GM21390 (cell line): ENCODE data around the gene RAB6D.
"Not testable (repeated sequence)": the region's sequence is repeated elsewhere in the genome, so short reads cannot be mapped to it uniquely, and the experiment has no call there.

Source experiments
- ATAC-seq: cut with Tn5 transposase; IDR thresholded peaks from one replicate; pipeline ENCODE4 v1.9.1; 2021; ENCODE audit not compliant: unreplicated experiment

RAB6D gene

GRCh38 chr2:131366643-131367042, 2.7 kb upstream of the RAB6D start:
- ATAC-seq = no peak

GRCh38 chr2:131365452-131365851, 1.5 kb upstream of the RAB6D start:
- no peak for ATAC-seq

- ATAC-seq = not testable (repeated sequence)
Observed at GRCh38 chr2:131363213-131363612, 755 bp downstream of the RAB6D start.

- not testable (repeated sequence) for ATAC-seq
Observed at GRCh38 chr2:131361773-131362172, 2.2 kb downstream of the RAB6D start.

- ATAC-seq = not testable (repeated sequence)
Observed at GRCh38 chr2:131353167-131353697, 10.7 kb downstream of the RAB6D start.

GRCh38 chr2:131349021-131349420, 14.9 kb downstream of the RAB6D start:
- no peak for ATAC-seq

- ATAC-seq = not testable (repeated sequence)
Observed at GRCh38 chr2:131347035-131347434, 16.9 kb downstream of the RAB6D start.

- not testable (repeated sequence) for ATAC-seq
Observed at GRCh38 chr2:131339307-131339706, 24.7 kb downstream of the RAB6D start.

GRCh38 chr2:131335319-131335718, 28.6 kb downstream of the RAB6D start:
- ATAC-seq = not testable (repeated sequence)

- not testable (repeated sequence) for ATAC-seq
Observed at GRCh38 chr2:131332709-131333108, 31.3 kb downstream of the RAB6D start.

- not testable (repeated sequence) for ATAC-seq
Observed at GRCh38 chr2:131331000-131331399, 33.0 kb downstream of the RAB6D start.

- no peak for ATAC-seq
Observed at GRCh38 chr2:131322209-131322608, 41.8 kb downstream of the RAB6D start.

GRCh38 chr2:131321344-131321743, 42.6 kb downstream of the RAB6D start:
- ATAC-seq = not testable (repeated sequence)

- not testable (repeated sequence) for ATAC-seq
Observed at GRCh38 chr2:131311001-131311400, 53.0 kb downstream of the RAB6D start.
